Uterus (tissue), 2 donors: ENCODE data around the gene CYB5R4.

Source experiments
- POLR2A ChIP-seq, 2 donors: fragments of 450-650 bp; IDR thresholded peaks; one replicate each; pipeline ENCODE4 v1.6.1; 2016; ENCODE audit warnings: antibody characterized with exemption in 2 of 2, mild to moderate bottlenecking in 1 of 2, moderate library complexity in 1 of 2
- TF ChIP-seq, protein P1 (sequence below), 4 experiments: fragments of 200-600 bp in 2 of 4; fragments of 450-650 bp in 2 of 4; sonication (generic) in 2 of 4; IDR thresholded peaks; one replicate each; pipeline ENCODE4 v1.5.1; 2016 to 2019; ENCODE audit warnings: antibody characterized with exemption in 4 of 4, mild to moderate bottlenecking in 2 of 4, moderate library complexity in 1 of 4

DNA sequence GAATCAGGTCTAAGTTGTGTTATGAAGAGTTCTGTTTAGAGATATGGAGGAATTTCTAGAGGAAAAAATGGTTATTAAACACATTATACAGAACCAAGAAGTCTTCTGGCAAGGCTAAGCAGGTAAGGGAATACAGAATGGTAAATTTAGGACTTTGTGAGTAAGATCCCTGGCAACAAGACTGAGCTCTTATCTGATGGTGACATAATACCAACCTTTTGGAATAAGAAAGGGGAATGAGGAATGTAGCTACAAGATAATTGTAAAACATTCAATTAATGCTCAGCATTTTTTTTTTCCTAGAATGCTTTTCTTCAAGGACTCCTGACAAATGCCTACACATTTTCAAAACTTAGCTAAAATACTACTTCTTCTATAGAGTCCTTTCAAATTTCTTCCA, 51.8 kb downstream of the CYB5R4 start:
- TF ChIP-seq, protein P1, sequence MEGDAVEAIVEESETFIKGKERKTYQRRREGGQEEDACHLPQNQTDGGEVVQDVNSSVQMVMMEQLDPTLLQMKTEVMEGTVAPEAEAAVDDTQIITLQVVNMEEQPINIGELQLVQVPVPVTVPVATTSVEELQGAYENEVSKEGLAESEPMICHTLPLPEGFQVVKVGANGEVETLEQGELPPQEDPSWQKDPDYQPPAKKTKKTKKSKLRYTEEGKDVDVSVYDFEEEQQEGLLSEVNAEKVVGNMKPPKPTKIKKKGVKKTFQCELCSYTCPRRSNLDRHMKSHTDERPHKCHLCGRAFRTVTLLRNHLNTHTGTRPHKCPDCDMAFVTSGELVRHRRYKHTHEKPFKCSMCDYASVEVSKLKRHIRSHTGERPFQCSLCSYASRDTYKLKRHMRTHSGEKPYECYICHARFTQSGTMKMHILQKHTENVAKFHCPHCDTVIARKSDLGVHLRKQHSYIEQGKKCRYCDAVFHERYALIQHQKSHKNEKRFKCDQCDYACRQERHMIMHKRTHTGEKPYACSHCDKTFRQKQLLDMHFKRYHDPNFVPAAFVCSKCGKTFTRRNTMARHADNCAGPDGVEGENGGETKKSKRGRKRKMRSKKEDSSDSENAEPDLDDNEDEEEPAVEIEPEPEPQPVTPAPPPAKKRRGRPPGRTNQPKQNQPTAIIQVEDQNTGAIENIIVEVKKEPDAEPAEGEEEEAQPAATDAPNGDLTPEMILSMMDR (IDR thresholded peaks at IDR 0.05), result no peak
- TF ChIP-seq POLR2A (IDR thresholded peaks at IDR 0.05), result no peak
